ENCODE data around the gene FOXN1.

The FOXN1 gene

GRCh38 chr17:28526381-28526780, 20.2 kb downstream of the FOXN1 start:
- DNase-seq (ENCODE audit: low spot score), result no peak

DNA sequence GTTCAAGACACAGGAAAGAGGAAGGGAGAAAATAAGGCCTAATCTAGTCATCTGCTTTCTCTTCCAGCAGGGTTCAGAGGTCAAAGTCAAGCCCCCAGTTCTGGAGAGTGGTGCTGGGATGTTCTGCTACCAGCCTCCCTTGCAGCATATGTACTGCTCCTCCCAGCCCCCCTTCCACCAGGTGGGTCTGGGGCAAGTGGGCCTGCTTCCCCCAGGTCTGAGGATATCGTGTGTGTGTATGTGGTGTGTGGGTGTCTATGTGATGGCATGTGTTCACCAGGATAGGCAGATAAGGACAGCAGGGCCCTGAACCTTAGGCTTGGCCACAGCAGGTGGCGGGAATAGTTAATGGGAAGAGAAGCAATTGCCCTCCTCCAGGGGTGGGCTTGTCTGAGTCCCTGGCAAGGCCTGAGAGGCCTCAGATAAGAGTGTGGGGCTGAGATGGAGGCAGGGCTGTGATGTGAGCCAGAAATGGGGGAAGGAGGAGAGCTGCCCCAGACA, 21.1 kb downstream of the FOXN1 start:
- DNase-seq (ENCODE audit: low spot score), result no peak

- DNase-seq (ENCODE audit: low spot score), result no peak
Observed at GRCh38 chr17:28527859-28528258, 21.7 kb downstream of the FOXN1 start.

DNA sequence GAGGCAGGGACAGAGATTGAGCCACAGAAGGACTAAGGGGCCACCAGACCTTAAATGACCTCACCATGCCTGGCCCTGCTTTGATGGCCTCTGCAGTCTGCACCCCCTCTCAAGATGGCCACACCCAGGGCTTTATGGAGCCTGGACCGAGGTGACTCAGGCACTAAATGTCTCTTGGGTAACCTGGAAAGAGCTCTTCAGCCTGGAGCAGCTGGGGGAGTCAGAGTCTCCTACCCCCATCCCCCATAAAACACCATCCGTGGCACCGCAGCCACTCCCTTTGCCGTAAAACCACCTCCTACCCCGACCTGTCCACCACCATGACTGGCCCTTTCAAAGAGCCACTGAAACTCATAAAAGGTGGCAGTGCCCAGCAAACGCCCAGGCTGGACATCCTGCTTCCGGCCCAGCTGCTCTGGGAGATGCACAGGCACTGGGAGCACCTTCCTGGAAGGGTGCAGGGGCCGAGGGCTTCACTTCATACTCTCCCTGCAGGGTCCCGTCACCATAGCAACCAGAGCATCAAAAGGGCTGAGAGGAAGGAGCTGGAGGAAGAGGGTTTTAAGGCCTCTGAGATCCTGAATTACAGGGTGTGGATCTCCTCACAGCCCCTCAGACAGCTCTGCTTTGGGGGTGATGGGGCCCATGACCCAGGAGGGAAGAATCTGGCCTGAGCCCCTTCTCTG, 22.3 kb downstream of the FOXN1 start:
- no peak for DNase-seq (ENCODE audit: low spot score)

DNA sequence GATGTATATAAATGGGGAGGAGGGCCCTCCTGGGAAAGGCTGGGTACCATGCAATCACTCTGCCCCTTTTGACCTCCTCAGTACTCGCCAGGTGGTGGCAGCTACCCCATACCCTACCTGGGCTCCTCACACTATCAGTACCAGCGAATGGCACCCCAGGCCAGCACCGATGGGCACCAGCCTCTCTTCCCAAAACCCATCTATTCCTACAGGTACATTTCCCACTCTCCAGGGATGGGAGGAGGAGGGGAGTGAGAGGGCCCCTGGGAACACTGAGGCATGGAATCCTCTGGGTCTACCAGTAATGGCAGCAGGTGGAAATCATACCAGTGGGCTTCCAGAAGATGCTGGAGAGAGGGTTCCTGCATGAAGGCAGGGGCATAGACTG, 22.9 kb downstream of the FOXN1 start:
- no peak for DNase-seq (ENCODE audit: low spot score)

GRCh38 chr17:28530250-28530649, 24.1 kb downstream of the FOXN1 start:
- no peak for DNase-seq (ENCODE audit: low spot score)

- DNase-seq (ENCODE audit: low spot score), result no peak
Observed at GRCh38 chr17:28530926-28531325, 24.8 kb downstream of the FOXN1 start.

GRCh38 chr17:28532050-28532960, 26.2 kb downstream of the FOXN1 start:
- DNase-seq (ENCODE audit: low spot score), result no peak

DNA sequence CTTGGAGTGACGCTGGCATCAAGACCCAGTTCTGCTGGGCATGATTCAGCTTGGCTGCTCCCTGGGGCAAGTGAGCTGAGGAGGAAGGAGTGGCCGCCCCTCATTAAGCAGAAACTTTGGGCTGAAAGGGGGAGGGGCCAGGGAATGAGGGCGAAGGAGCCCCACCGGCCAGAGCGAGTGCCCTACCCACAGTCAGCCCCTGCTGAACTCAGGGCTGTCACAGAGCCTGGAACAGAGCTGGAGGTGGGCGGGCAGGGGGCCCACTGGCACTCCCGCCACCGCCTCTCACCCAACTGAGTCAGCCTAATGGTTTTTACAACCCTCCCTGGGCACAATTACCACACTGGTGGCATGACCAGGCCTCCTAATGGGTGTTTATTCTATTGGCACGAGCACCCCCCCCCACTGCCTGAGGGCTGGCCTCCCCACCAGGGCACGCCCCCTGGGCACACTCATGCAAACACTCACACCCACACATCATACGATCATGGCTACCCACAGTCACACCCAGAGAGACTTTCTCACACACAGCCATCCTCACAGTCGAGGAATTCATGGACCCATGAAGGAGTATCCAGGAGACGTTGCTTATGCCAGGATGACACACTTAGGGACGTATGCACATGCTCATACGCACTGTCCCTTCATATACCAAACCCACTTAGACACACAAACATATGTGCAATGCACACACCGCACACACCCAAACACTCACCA, 27.1 kb downstream of the FOXN1 start:
- no peak for DNase-seq (ENCODE audit: low spot score)

GRCh38 chr17:28534740-28535375, 28.7 kb downstream of the FOXN1 start:
- DNase-seq (ENCODE audit: low spot score), result no peak

GRCh38 chr17:28536532-28537218, 30.5 kb downstream of the FOXN1 start:
- DNase-seq (ENCODE audit: low spot score), result no peak

DNA sequence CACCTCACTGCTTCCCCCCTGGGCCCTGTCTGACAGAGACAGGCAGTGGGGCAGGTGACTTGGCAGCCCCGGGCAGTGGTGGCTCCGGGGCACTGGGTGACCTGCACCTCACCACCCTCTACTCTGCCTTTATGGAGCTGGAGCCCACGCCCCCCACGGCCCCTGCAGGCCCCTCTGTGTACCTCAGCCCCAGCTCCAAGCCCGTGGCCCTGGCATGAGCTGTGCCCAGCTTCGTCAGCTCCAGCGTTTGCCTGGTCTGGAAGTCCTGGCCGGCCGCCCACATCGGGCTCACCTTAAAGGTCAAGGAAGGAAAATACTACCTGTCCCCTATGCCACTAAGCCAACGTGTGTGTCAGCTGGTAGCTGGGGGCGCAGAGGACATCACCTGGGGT, 31.1 kb downstream of the FOXN1 start:
- no peak for DNase-seq (ENCODE audit: low spot score)

DNA sequence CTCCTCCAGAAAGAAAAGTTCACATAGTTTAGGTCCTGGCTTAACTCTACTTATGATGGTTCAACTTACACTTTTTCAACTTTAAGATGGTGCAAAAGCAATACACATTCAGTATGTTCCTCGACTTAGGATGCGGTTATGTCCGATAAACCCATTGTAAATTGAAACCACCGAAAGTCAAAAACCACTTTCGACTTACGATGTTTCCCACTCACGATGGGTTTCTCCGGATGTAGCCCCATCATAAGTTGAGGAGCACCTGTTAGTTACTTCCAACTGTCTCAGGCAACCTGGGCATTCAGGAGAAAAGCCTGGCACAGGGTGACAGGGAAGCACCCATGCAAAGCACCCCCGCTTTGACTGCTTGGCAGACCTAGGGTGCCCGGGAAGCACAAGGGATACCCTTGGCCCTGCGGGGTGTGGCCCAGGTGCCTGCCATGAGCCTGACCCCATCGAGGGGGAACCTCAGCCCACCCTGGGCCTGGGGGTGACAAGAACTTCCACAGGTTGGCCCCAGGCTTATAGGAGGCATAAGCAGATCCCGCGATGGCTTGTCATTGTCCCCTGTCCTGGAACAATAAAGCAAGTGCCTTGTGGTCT, 32.2 kb downstream of the FOXN1 start:
- DNase-seq (ENCODE audit: low spot score), result no peak

DNA sequence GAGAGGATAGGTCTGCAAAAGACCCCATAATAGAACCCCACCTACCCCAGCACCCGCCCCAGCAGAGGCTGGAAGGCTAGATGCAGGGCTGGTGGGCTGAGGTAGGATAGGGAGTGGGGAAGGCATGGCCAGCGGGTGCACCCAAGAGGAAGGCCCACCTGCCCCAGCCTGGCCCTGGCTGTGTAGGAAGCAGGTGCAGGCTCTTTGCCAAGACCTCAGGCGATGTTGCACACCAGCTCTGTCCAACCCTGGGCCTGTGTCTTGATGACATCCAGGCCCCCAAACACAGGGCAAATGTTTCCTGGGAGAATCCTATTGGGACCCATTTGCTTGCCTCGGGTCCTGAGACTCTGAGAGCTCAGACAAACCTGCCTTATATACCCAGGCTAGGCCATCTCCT, 34.1 kb downstream of the FOXN1 start:
- no peak for DNase-seq (ENCODE audit: low spot score)

DNA sequence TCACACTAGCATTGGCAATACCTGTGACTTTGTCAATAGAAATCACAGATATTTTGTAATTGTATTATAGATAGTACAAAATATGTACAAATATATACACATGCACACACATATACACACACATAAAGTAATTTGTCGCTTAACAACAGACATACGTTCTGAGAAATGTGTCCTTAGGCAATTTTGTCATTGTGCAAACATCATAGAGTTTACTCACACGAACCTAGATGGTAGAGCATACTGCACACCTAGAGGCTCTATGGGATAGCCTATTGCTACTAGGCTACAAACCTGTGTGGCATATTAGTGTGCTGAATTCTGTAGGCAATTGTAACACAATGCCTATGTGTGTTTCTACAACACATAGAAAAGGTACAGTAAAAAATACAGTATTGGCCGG, 35.3 kb downstream of the FOXN1 start:
- DNase-seq (ENCODE audit: low spot score), result no peak

DNA sequence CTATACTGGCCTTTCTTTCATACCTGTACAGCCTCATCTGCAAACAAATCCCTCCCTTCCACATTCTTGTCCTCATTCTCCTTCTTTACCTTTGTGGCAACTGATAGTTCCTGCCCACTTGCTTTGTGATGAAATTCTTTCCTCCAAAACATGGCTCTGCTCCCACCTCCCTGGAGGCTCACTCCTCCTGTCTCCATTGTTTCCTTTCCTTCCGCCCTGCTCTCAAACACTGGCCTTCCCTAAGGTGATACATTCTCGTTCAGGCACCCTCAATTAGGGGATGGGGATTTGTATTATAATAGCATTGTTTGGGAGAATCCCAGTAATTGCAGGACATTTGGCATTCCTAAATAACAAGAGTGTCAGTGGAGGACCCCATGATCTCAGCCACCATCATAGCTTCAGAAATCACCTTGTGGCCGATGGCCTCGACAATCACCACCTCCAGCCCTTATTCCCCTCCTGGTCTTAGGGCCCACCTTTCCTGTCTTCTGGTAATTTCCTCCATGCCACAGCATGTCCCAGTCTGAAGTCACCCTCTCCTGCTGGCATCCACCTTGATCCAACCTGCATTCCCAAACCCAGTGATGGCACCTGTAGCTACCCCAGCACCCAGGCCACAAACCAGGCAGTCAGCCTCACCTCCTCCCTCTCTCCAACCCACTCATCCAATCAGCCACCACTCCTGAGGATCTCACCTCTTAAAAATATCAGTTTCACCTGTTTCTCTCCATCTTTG, 38.4 kb downstream of the FOXN1 start:
- no peak for DNase-seq (ENCODE audit: low spot score)

DNA sequence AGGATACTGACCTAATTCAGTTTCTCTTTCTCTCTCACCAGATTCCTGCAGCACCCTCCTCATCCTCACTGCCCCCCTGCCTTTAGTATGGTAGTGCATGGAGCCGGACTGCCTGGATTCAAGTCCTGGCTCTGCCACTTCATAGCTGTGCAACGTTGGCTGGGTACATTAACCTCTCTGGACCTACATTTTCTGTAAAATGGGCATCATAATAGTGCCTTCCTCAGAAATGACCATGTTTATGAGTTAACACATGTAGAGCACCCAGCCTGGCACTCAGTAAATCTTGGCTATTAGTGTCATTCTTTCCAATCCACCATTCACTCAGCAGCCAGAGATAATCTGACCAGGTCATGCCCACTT, 39.0 kb downstream of the FOXN1 start:
- no peak for DNase-seq (ENCODE audit: low spot score)

DNA sequence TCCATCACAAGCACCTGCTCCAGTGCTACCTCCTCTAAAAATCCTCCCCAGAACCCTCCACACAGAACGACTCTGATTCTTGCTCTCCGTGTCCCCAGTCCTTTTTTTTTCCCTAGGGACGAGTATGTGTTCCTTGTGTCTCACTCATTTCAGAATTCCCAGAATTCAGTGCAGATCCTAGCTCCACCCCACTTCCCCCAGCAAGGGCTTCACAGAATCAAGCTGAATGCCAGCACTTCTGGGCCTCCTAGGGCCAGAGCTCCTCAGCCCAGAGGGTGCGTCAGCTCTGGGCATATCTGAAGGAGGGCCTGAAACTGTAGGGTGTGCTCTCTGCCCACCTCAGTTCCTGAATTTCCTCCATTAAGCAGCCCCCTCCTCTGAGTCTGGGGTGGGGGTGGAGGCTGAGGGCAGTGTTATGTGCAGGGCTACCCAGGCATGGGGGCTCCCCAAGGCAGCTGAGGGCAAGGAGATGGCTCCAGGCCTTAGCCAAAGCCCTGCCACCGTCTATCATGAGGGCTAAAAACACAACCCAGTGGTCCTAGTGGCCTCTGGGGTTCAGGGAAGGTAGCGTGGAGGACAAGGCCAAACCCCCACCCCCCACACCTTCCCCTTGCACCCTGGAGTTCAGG, 39.8 kb downstream of the FOXN1 start:
- DNase-seq (ENCODE audit: low spot score), result no peak

DNA sequence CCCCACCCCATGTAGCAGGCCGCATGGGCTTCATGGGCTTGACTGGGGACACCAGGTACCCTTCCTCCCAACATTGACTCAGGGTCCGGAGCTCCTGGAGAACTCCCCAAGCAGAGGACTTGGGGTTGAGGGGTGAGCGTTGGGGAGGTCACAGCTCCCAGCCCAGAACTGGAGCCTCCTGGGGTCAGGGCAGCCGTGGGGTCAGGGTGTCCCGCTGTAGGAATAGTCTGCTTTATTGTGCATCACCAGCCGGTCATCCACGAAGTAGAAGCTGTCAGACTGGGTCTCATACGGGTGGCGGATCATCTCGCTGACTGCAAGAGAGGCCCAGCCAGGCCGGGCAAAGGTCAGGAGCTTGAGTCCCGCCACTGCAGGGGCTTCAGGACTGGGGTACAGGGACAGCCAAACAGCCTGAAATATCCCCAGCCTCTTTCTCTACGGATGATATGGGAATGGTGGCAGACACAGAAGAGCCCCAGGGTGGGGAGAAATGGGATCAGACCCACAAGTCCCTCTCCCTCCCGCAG, 41.0 kb downstream of the FOXN1 start:
- no peak for DNase-seq (ENCODE audit: low spot score)
